DOHH2 (cell line): Measurements from ENCODE around the gene MYCBP2.

Experiments used
- H3F3A ChIP-seq: fragments of 200-600 bp; sonication (generic), shearing (Covaris generic); 2 replicates; pipeline ENCODE4 v1.6.0; 2016; ENCODE audit warnings: antibody characterized with exemption, mild to moderate bottlenecking; ENCODE audit not compliant: control insufficient read depth, insufficient read depth
- H3K27ac ChIP-seq: fragments of 200-600 bp; sonication (generic); 2 replicates; pipeline ENCODE4 v1.5.1; 2014; ENCODE audit warnings: low read depth, mild to moderate bottlenecking, low read length, moderate library complexity
- H3K27me3 ChIP-seq: fragments of 200-600 bp; sonication (generic); 2 replicates; pipeline ENCODE4 v1.6.1; 2014; ENCODE audit warnings: mild to moderate bottlenecking, low read length, mixed read lengths; ENCODE audit not compliant: control insufficient read depth
- H3K36me3 ChIP-seq: fragments of 200-600 bp; sonication (generic); 2 replicates; pipeline ENCODE4 v1.6.1; 2014; ENCODE audit warnings: mild to moderate bottlenecking, low read length, moderate library complexity, mixed read lengths; ENCODE audit not compliant: control insufficient read depth
- H3K4me1 ChIP-seq: fragments of 200-600 bp; sonication (generic); 2 replicates; pipeline ENCODE4 v1.6.1; 2014; ENCODE audit warnings: mild to moderate bottlenecking, low read length, mixed read lengths; ENCODE audit not compliant: control insufficient read depth
- H3K4me2 ChIP-seq: fragments of 200-600 bp; sonication (generic); 2 replicates; pipeline ENCODE4 v1.6.0; 2014; ENCODE audit warnings: mild to moderate bottlenecking, low read length, moderate library complexity
- H3K4me3 ChIP-seq: fragments of 200-600 bp; sonication (generic); 2 replicates; pipeline ENCODE4 v1.5.1; 2014; ENCODE audit warnings: mild to moderate bottlenecking, low read length, mixed read lengths
- H3K79me2 ChIP-seq: fragments of 200-600 bp; sonication (generic); 2 replicates; pipeline ENCODE4 v1.6.1; 2014; ENCODE audit warnings: mild to moderate bottlenecking, low read length, mixed read lengths; ENCODE audit not compliant: control insufficient read depth
- H3K9me2 ChIP-seq: fragments of 200-600 bp; sonication (generic); replicated peaks from 2 replicates; pipeline ENCODE4 v1.6.1; 2014; ENCODE audit warnings: mild to moderate bottlenecking, low read length, mixed read lengths; ENCODE audit not compliant: control insufficient read depth
- H3K9me3 ChIP-seq: fragments of 200-600 bp; sonication (generic); 2 replicates; pipeline ENCODE4 v1.6.1; 2014; ENCODE audit warnings: antibody characterized with exemption, low read length, mixed read lengths; ENCODE audit not compliant: control insufficient read depth, insufficient read depth
- H4K20me1 ChIP-seq: fragments of 200-600 bp; sonication (generic); 2 replicates; pipeline ENCODE4 v1.6.0; 2014; ENCODE audit warnings: low read depth, mild to moderate bottlenecking, antibody characterized with exemption, low read length, moderate library complexity; ENCODE audit not compliant: control insufficient read depth, insufficient read depth
- CTCF ChIP-seq: fragments of 200-600 bp; sonication (generic); IDR thresholded peaks from one replicate; pipeline ENCODE4 v1.5.1; 2014; ENCODE audit warnings: antibody characterized with exemption, mild to moderate bottlenecking, low read depth, low read length; ENCODE audit not compliant: poor library complexity, severe bottlenecking
- EZH2phosphoT487 ChIP-seq: fragments of 200-600 bp; sonication (generic); IDR thresholded peaks from 2 replicates; pipeline ENCODE4 v1.6.1; 2017; ENCODE audit warnings: borderline replicate concordance, mild to moderate bottlenecking, antibody characterized with exemption, low read length, moderate library complexity, mixed read lengths

The MYCBP2 gene

GRCh38 chr13:77219401-77219800 lies 107.5 kb downstream of the MYCBP2 start:
- no peak overlapping the region for H3K4me2 ChIP-seq
- H3K4me1 ChIP-seq = no peaks in the 10 kb centered on the region
- H3K9me2 ChIP-seq = no peaks in the 10 kb centered on the region
- H3K27me3 ChIP-seq = no peaks in the 10 kb centered on the region
- no peaks in the 10 kb centered on the region for H3K9me3 ChIP-seq
- H4K20me1 ChIP-seq = no peaks in the 10 kb centered on the region
- H3K27ac ChIP-seq = no peak overlapping the region
- H3K4me3 ChIP-seq = no peak overlapping the region
- peaks cover 65% of the 10 kb centered on the region for H3K36me3 ChIP-seq
- no peak for TF ChIP-seq EZH2phosphoT487
- TF ChIP-seq CTCF = no peak
- no peaks in the 10 kb centered on the region for H3F3A ChIP-seq
- H3K79me2 ChIP-seq = no peaks in the 10 kb centered on the region

GRCh38 chr13:77218274-77218673 lies 108.6 kb downstream of the MYCBP2 start:
- Histone ChIP-seq H3F3A (no peaks in the 10 kb centered on the region), H4K20me1 (no peaks in the 10 kb centered on the region), H3K27ac (no peak overlapping the region), H3K9me2 (no peaks in the 10 kb centered on the region), H3K79me2 (no peaks in the 10 kb centered on the region), H3K4me1 (no peaks in the 10 kb centered on the region), H3K9me3 (no peaks in the 10 kb centered on the region), H3K4me3 (no peak overlapping the region), H3K36me3 (peaks cover 70% of the 10 kb centered on the region), H3K4me2 (no peak overlapping the region), H3K27me3 (no peaks in the 10 kb centered on the region)
- TF ChIP-seq EZH2phosphoT487 (no peak), CTCF (no peak)

DNA sequence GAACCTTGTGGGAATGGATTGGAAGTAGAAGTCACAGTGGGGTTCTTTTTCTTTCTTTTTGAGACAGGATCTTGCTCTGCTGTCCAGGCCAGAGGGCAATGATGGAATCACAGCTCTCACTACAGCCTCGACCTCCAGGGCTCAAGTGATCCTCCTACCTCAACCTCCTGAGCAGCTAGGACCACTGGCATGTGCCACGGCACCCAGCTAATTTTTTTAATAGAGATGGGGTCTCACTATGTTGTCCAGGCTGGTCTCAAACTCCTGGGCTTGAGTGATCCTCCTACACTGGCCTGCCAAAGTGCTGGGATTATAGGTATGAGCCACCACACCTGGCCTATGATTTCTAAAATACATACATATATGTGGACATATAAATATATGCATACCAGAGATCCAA lies 111.4 kb downstream of the MYCBP2 start:
- Histone ChIP-seq H3K9me3 (no peaks in the 10 kb centered on the region), H3K4me3 (no peak overlapping the region)

More for the DNA sequence above, 111.4 kb downstream of the MYCBP2 start:
- H4K20me1 ChIP-seq = no peaks in the 10 kb centered on the region
- TF ChIP-seq CTCF (no peak), EZH2phosphoT487 (no peak)
- H3K36me3 ChIP-seq = peaks cover 74% of the 10 kb centered on the region
- no peaks in the 10 kb centered on the region for H3K4me1 ChIP-seq
- no peaks in the 10 kb centered on the region for H3K27me3 ChIP-seq
- no peaks in the 10 kb centered on the region for H3K79me2 ChIP-seq
- no peak overlapping the region for H3K4me2 ChIP-seq
- no peaks in the 10 kb centered on the region for H3K9me2 ChIP-seq
- H3F3A ChIP-seq = no peaks in the 10 kb centered on the region
- no peak overlapping the region for H3K27ac ChIP-seq
